ENCODE results near the gene KCNH3.
"Not testable (repeated sequence)": the region's sequence is repeated elsewhere in the genome, so short reads cannot be mapped to it uniquely, and the experiment has no call there.

Gene KCNH3

GRCh38 chr12:49588281-49588680 is 49.5 kb downstream of the KCNH3 start:
- DNase-seq (ENCODE audit: low read depth): no peak

GRCh38 chr12:49588721-49589516 is 50.1 kb downstream of the KCNH3 start:
- no peak for DNase-seq (ENCODE audit: low read depth)

GRCh38 chr12:49598527-49598926 is 59.7 kb downstream of the KCNH3 start:
- no peak for DNase-seq (ENCODE audit: low read depth)

DNA sequence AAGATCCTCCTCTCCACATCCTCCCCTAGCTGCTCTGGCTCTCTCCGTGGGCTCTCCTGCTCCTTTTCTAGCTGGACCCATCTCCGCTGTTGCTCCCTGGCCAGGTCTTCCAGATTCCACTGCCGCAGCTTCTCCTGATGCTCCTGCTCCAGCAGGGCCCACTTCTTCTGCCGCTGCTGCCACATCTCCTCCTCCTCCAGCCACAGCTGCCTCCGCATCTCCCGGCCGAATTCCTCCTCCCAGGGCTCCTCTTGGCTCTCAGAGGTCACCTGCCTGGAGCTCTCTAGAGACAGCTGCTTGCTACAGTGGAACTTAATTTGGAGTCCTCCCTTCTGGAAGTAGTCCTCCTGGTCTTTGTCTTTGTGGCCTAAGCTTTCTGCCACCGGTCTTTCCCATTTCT is 61.1 kb downstream of the KCNH3 start:
- no peak for DNase-seq (ENCODE audit: low read depth)

- no peak for DNase-seq (ENCODE audit: low read depth)
These were observed 64.9 kb downstream of the KCNH3 start for GRCh38 chr12:49603721-49604120.

GRCh38 chr12:49604856-49605255 is 66.0 kb downstream of the KCNH3 start:
- DNase-seq (ENCODE audit: low read depth): no peak

GRCh38 chr12:49605539-49605938 is 66.7 kb downstream of the KCNH3 start, which contains the start of gene FAM186B:
FAM186B (minus strand) TSS chr12:49605639; CDS start chr12:49605477, 162 bp downstream.
- DNase-seq (ENCODE audit: low read depth): not testable (repeated sequence)
